Stimulated activated naive CD8-positive, alpha-beta T cell treated with anti-CD3 and anti-CD28 coated beads, Interleukin-15, amount 100 ng/mL, for 72 hours (primary cell): ENCODE measurements around the gene MLLT11.
"Not testable (repeated sequence)": the region's sequence is repeated elsewhere in the genome, so short reads cannot be mapped to it uniquely, and the experiment has no call there.

Source experiments
- ATAC-seq: fragments of 150-1000 bp; cut with Tn5 transposase; 2 replicates; pipeline ENCODE4 v1.10.0; 2021; ENCODE audit warnings: mild to moderate bottlenecking, moderate library complexity
- DNase-seq, 2 donors: peaks; one replicate each; pipeline ENCODE4 v3.0.0; 2021 to 2022
- H3K27ac Mint-ChIP-seq, 2 donors: one replicate each; pipeline ENCODE4 v1.8.0; 2022; ENCODE audit warnings: mild to moderate bottlenecking in 2 of 2, mixed read lengths in 2 of 2, moderate library complexity in 2 of 2
- H3K27me3 Mint-ChIP-seq: one replicate; pipeline ENCODE4 v1.8.0; 2022; ENCODE audit warnings: mixed read lengths
- H3K4me1 Mint-ChIP-seq: one replicate; pipeline ENCODE4 v1.8.0; 2022; ENCODE audit warnings: mild to moderate bottlenecking, mixed read lengths
- H3K4me3 Mint-ChIP-seq, 2 donors: one replicate each; pipeline ENCODE4 v1.8.0; 2022; ENCODE audit warnings: mild to moderate bottlenecking in 2 of 2, mixed read lengths in 2 of 2, moderate library complexity in 1 of 2
- H3K9me3 Mint-ChIP-seq, 2 donors: one replicate each; pipeline ENCODE4 v1.8.0; 2022; ENCODE audit warnings: mixed read lengths in 2 of 2

MLLT11 gene

DNA sequence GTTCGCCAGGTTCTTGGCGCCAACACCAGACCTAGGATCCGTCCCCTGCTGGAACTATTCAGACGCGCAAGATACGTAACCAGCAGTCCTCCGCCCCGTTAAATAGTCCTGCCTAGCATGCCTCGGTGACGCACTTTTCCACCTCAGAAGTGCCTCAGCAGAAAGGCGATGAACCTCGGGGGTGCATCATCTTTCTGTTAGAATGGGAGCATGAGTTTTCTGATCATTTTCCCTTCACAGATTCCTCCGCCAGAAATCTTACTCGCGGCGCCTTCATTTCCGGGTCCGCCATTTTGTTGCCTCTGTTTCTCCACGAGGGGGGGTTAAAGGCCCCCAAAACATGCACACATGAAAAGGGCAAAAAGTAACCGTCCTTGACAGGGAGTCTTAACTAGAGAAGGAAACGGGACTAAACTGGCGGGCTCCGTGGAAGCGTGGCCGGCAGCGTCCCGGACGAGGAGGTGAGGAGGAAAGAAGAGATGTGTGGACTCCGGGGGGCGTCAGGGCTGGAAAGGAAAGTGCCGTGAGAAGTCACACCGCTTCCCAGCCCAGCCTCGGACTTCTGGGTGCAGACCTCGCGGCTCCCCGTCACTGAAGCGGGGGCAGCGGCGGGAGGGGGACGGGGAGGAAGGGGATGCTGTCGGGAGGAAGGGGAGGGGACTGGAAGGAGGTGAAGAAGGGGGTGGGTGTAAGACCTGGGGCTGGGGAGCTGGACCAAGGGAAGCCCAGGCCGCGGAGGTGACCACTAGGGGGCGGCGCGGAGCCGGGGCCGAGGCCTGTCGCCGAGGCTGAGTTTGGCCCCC, 10.5 kb downstream of the MLLT11 start, which contains the start of gene GABPB2:
Gene GABPB2 (plus strand): TSS at position 288 of the 803 bp plus-strand sequence. CDS start 17,429 bp downstream, outside the sequence.
- DNase-seq (peak; percentile 89 to 90), ATAC-seq (peak; percentile 93)
- Mint-ChIP-seq H3K4me1 (peaks cover 40% of the 10 kb centered on the region), H3K4me3 (peak within 1 kb of the TSS; percentile 95 to 100), H3K9me3 (no peaks in the 10 kb centered on the region), H3K27ac (peak within 1 kb of the TSS; percentile 98 to 100), H3K27me3 (no peaks in the 10 kb centered on the region)

DNA sequence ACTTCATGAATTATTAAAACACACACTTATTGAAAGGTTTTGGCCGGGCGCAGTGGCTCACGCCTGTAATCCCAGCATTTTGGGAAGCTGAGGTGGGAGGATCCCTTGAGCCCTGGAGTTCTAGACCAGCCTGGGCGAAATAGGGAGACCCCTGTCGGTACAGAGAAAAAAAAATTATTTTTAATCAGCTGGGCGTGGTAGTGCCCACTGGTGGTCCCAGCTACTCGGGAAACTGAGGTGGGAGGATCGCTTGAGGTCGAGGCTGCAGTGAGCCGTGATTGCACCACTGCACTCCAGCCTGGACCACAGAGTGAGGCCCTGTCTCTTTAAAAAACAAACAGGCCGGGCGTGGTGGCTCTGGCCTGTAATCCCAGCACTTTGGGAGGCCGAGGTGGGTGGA, 12.0 kb downstream of the MLLT11 start:
- no peaks in the 10 kb centered on the region for H3K9me3 Mint-ChIP-seq
- ATAC-seq (no peak), DNase-seq (no peak)
- peak overlapping the region; percentile 98 to 100 for H3K27ac Mint-ChIP-seq
- H3K27me3 Mint-ChIP-seq = no peaks in the 10 kb centered on the region
- H3K4me3 Mint-ChIP-seq = peak overlapping the region; percentile 95 to 100
- peaks cover 40% of the 10 kb centered on the region for H3K4me1 Mint-ChIP-seq

DNA sequence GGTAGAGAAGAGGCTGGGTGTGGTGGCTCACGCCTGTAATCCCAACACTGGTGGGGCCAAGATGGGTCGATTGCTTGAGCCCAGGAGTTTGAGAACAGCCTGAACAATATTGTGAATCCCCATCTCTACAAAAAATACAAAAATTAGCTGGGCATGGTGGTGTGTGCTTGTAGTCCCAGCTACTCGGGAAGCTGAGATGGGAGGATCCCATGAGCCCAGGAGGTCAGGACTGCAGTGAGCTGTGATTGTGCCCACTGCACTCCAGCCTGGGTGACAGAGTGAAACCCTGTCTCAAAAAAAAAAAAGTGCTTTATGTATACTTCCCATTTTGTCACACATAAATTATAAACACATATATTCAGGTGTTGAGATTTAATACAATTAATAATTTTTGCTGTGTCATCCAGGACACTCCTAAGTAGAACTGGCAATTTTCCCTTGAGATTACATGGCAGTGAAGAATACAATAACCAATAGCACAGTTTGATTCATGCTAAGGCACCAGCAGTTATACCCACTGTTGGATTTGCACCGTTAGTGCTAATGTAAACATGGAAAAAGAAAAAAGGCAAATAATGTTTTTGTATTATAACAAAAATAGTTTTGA, 25.9 kb downstream of the MLLT11 start:
- Mint-ChIP-seq H3K4me3 (no peak overlapping the region), H3K4me1 (no peaks in the 10 kb centered on the region), H3K27ac (no peak overlapping the region), H3K27me3 (no peaks in the 10 kb centered on the region), H3K9me3 (no peaks in the 10 kb centered on the region)
- ATAC-seq (no peak), DNase-seq (no peak)

DNA sequence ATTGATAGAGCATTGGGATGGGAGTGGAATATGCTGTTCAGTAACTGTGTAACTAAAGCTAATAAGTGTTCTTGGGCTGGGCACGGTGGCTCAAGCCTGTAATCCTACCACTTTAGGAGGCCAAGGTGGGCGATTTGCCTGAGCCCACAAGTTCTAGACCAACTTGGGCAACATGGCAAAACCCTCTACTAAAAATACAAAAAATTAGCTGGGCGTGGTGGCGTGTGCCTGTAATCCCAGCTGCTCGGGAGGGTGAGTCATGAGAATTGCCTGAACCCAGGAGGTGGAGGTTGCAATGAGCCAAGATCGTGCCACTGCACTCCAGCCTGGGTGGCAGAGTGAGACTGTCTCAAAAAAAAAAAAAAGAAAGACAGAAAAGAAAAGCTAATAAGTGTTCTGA, 37.2 kb downstream of the MLLT11 start:
- H3K27ac Mint-ChIP-seq, ATAC-seq, H3K4me1 Mint-ChIP-seq, H3K9me3 Mint-ChIP-seq, H3K4me3 Mint-ChIP-seq, DNase-seq, H3K27me3 Mint-ChIP-seq: not testable (repeated sequence)

DNA sequence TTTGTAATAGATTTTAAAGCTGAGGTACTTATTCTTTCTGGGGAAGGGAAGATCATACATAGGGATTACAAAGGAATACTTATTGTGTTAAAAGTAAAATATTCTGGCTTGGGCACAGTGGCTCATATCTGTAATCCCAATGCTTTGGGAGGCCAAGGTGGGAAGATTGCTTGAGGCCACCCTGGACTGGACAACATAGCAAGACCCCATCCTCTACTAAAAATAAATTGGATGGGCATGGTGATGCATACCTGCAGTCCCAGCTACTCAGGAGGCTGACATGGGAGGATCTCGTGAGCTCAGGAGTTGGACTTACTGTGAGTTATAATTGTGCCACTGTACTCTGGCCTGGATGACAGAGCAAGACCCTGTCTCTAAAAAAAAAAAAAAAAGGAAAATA, 37.9 kb downstream of the MLLT11 start:
- DNase-seq = no peak
- Mint-ChIP-seq H3K27me3 (no peaks in the 10 kb centered on the region), H3K4me1 (no peaks in the 10 kb centered on the region), H3K9me3 (no peaks in the 10 kb centered on the region), H3K4me3 (no peak overlapping the region), H3K27ac (no peak overlapping the region)
- no peak for ATAC-seq

DNA sequence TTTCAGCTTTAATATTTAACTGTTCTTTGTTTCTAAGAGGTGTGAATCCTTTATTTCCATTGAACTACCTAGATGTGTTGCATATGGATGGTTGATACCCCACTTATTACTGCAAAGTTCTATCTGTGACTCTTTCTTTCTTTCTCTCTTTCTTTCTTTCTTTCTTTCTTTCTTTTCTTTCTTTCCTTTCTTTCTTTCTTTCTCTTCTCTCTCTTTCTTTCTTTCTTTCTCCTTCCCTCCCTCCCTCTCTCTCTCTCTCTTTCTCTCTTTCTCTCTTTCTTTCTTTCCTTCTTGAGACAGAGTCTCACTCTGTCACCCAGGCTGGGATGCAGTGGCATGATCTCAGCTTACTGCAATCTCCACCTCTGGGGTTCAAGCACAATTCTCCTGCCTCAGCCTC, 44.4 kb downstream of the MLLT11 start:
- ATAC-seq (no peak), DNase-seq (no peak)
- Mint-ChIP-seq H3K27me3 (no peaks in the 10 kb centered on the region), H3K27ac (no peak overlapping the region), H3K4me1 (no peaks in the 10 kb centered on the region), H3K9me3 (no peaks in the 10 kb centered on the region), H3K4me3 (no peak overlapping the region)

DNA sequence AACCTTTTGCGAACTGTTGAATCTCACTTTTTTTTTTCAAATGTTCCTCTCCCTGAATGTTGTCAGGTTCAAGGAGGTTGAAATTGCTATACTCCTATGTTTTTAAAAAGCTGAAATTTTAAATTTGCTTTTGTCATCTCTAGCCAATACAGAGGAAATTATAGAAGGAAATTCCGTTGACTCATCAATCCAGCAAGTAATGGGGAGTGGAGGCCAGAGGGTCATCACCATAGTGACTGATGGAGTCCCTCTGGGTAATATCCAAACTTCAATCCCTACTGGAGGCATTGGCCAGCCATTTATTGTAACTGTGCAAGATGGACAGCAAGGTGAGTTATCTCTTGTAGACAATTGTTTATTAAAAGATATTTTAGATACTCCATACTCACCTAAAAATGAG, 46.7 kb downstream of the MLLT11 start:
- Mint-ChIP-seq H3K27me3 (no peaks in the 10 kb centered on the region), H3K27ac (peak overlapping the region in 1 of 2 donors; percentile 46), H3K9me3 (no peaks in the 10 kb centered on the region), H3K4me3 (no peak overlapping the region), H3K4me1 (no peaks in the 10 kb centered on the region)
- no peak for ATAC-seq
- DNase-seq = no peak

DNA sequence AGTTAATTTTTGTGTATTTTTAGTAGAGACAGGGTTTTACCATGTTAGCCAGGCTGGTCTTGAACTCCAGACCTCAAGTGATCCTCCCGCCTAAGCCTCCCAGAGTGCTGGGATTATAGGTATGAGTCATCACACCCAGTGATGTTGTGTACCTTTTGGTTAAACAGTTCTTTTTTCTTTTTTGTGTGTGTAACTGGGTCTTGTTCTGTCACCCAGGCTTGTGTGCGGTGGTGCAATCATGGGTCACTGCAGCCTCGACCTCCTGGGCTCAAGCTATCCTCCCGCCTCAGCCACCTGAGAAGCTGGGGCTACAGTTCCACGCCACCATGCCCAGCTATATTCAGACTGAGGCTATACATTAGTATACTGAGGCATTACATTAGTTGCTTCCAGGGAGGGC, 48.1 kb downstream of the MLLT11 start:
- Mint-ChIP-seq H3K27me3 (no peaks in the 10 kb centered on the region), H3K27ac (no peak overlapping the region), H3K4me1 (no peaks in the 10 kb centered on the region), H3K9me3 (no peaks in the 10 kb centered on the region), H3K4me3 (no peak overlapping the region)
- DNase-seq = no peak
- ATAC-seq = no peak

DNA sequence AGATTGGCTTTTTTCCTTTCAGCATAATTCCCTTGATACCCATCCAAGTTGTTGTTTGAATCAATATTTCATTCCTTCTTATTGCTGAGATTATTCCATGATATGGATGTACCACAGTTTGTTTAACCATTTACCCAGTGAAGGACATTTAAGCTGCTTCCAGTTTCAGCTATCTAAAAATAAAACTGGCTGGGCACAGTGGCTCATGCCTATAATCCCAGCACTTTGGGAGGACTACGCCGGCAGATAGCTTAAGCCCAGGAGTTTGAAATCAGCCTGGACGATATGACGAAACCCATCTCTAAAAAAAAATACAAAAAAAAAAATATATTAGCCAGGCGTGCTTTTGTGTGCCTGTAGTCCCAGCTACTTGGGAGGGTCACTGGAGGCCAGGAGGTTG, 53.7 kb downstream of the MLLT11 start:
- Mint-ChIP-seq H3K27me3 (no peaks in the 10 kb centered on the region), H3K4me1 (no peaks in the 10 kb centered on the region), H3K9me3 (no peaks in the 10 kb centered on the region), H3K4me3 (no peak overlapping the region), H3K27ac (peak overlapping the region in 1 of 2 donors; percentile 42)
- DNase-seq (no peak), ATAC-seq (no peak)
